H1 (cell line): ENCODE data around the gene CFAP92. TPM values are rescaled to one million over a fixed set of nuclear protein-coding genes. Genes with fewer than 3 reads are reported as not detected.
A peak's percentile ranks its signal among the peaks of the same experiment; 100 is the strongest.

Source experiments
- CTCF ChIA-PET: fragments of 300-600 bp; sonication (Branson Sonifier 250); formaldehyde crosslinking; loops from one replicate; lab custom pipeline; 2021; ENCODE audit not compliant: partially characterized antibody; lab: Charles Lee
- POLR2A ChIA-PET: fragments of 300-600 bp; sonication (Branson Sonifier 250); formaldehyde crosslinking; loops from one replicate; lab custom pipeline; 2021; ENCODE audit warnings: inconsistent platforms; ENCODE audit not compliant: partially characterized antibody; lab: Charles Lee
- DNase-seq, 2 experiments: peaks; one replicate each; pipeline versions ENCODE4 v3.0.0 to v3.0.0-alpha.2; 2010 to 2022; ENCODE audit warnings: low spot score in 2 of 2, low read depth in 1 of 2, mixed read lengths in 1 of 2
- FAIRE-seq: peaks from 2 replicates; lab custom pipeline; 2011; peaks lifted over from hg19 to GRCh38; lab: Jason Lieb, UNC
- H2AFZ ChIP-seq: 2 replicates; pipeline ENCODE4 v1.8.1; 2012; ENCODE audit warnings: low read length, inconsistent platforms
- H2AK5ac ChIP-seq: 2 replicates; pipeline ENCODE4 v1.6.1; 2013; ENCODE audit warnings: low read depth, low read length
- H2BK120ac ChIP-seq: replicated peaks from 2 replicates; pipeline ENCODE3; 2013; ENCODE audit warnings: low read depth, low read length, inconsistent platforms
- H2BK12ac ChIP-seq: 2 replicates; pipeline ENCODE4 v1.6.1; 2013; ENCODE audit warnings: low read depth, low read length
- H2BK15ac ChIP-seq: 2 replicates; pipeline ENCODE4 v1.6.1; 2013; ENCODE audit warnings: low read length
- H2BK20ac ChIP-seq: 2 replicates; pipeline ENCODE4 v1.6.1; 2013; ENCODE audit warnings: low read length
- H2BK5ac ChIP-seq: 2 replicates; pipeline ENCODE4 v1.6.1; 2013; ENCODE audit warnings: low read depth, low read length
- H3K14ac ChIP-seq: 2 replicates; pipeline ENCODE4 v1.6.1; 2013; ENCODE audit warnings: inconsistent platforms; ENCODE audit not compliant: insufficient read length
- H3K18ac ChIP-seq: 2 replicates; pipeline ENCODE4 v1.6.1; 2013; ENCODE audit warnings: low read length; ENCODE audit errors: extremely low read depth
- H3K23ac ChIP-seq: 2 replicates; pipeline ENCODE4 v1.6.1; 2013; ENCODE audit warnings: inconsistent platforms; ENCODE audit not compliant: insufficient read length
- H3K23me2 ChIP-seq: 2 replicates; pipeline ENCODE4 v1.6.1; 2013; ENCODE audit warnings: low read depth, low read length
- H3K27ac ChIP-seq: 2 replicates; pipeline ENCODE4 v1.6.1; 2011; ENCODE audit warnings: low read depth, low read length, inconsistent platforms
- H3K27me3 ChIP-seq, 4 experiments: replicated peaks in 1 of 4; 1 replicate in 1 of 4; 2 replicates in 3 of 4; pipeline versions ENCODE4 v1.6.1 to v1.8.1; 2011 to 2013; ENCODE audit warnings: low read length in 3 of 4, mild to moderate bottlenecking in 3 of 4, inconsistent platforms in 2 of 4, mixed read lengths in 2 of 4, moderate library complexity in 1 of 4; ENCODE audit not compliant: control insufficient read depth in 3 of 4, insufficient read depth in 3 of 4; ENCODE audit errors: extremely low read depth in 1 of 4
- H3K36me3 ChIP-seq, 4 experiments: 2 replicates each; pipeline versions ENCODE4 v1.6.1 to v1.8.1; 2011 to 2013; ENCODE audit warnings: mild to moderate bottlenecking in 4 of 4, low read length in 3 of 4, moderate library complexity in 2 of 4, control low read depth in 1 of 4, inconsistent platforms in 1 of 4; ENCODE audit not compliant: insufficient read depth in 4 of 4, control insufficient read depth in 2 of 4
- H3K4ac ChIP-seq: replicated peaks from 2 replicates; pipeline ENCODE3; 2013; ENCODE audit warnings: low read length, low read depth, mixed read lengths, inconsistent platforms; ENCODE audit not compliant: insufficient read length
- H3K4me1 ChIP-seq, 4 experiments: replicated peaks in 1 of 4; 1 replicate in 1 of 4; 2 replicates in 3 of 4; pipeline versions ENCODE4 v1.6.1 to v1.8.1; 2011 to 2013; ENCODE audit warnings: low read length in 3 of 4, inconsistent platforms in 2 of 4, mixed read lengths in 1 of 4; ENCODE audit not compliant: insufficient read depth in 4 of 4, control insufficient read depth in 3 of 4
- H3K4me2 ChIP-seq, 2 experiments: 2 replicates each; pipeline versions ENCODE4 v1.6.1 to v1.8.1; 2011 to 2013; ENCODE audit warnings: low read depth in 2 of 2, low read length in 2 of 2, control low read depth in 1 of 2, inconsistent platforms in 1 of 2, mild to moderate bottlenecking in 1 of 2; ENCODE audit not compliant: insufficient read depth in 1 of 2
- H3K4me3 ChIP-seq, 4 experiments: fragments of 200-600, 300-600 bp in 1 of 4; sonication (generic), shearing (Covaris generic), sonication (Bioruptor Twin) in 1 of 4; 2 replicates each; pipeline versions ENCODE4 v1.5.1 to v1.8.1; 2011 to 2016; ENCODE audit warnings: low read length in 4 of 4, low read depth in 3 of 4, control low read depth in 2 of 4, inconsistent platforms in 2 of 4, mild to moderate bottlenecking in 2 of 4, mixed read lengths in 1 of 4, moderate library complexity in 1 of 4; ENCODE audit not compliant: insufficient read depth in 2 of 4; ENCODE audit errors: extremely low read depth in 1 of 4
- H3K56ac ChIP-seq: replicated peaks from 2 replicates; pipeline ENCODE3; 2013; ENCODE audit warnings: low read depth, mild to moderate bottlenecking, mixed read lengths, low read length, inconsistent platforms; ENCODE audit not compliant: insufficient read length
- H3K79me1 ChIP-seq: 2 replicates; pipeline ENCODE4 v1.6.1; 2013; ENCODE audit warnings: low read depth, low read length, control low read depth
- H3K79me2 ChIP-seq, 2 experiments: 2 replicates each; pipeline versions ENCODE4 v1.6.1 to v1.8.1; 2012 to 2013; ENCODE audit warnings: low read length in 2 of 2, mild to moderate bottlenecking in 2 of 2, inconsistent platforms in 1 of 2; ENCODE audit not compliant: insufficient read depth in 2 of 2, control insufficient read depth in 1 of 2
- H3K9ac ChIP-seq, 4 experiments: replicated peaks in 1 of 4; 1 replicate in 1 of 4; 2 replicates in 3 of 4; pipeline versions ENCODE4 v1.6.1 to v1.8.1; 2011 to 2013; ENCODE audit warnings: low read depth in 3 of 4, low read length in 3 of 4, control low read depth in 2 of 4, mild to moderate bottlenecking in 2 of 4, moderate library complexity in 2 of 4, inconsistent platforms in 1 of 4; ENCODE audit errors: extremely low read depth in 1 of 4
- H3K9me3 ChIP-seq, 2 experiments: 2 replicates each; pipeline versions ENCODE4 v1.6.1 to v1.8.1; 2012 to 2013; ENCODE audit warnings: mild to moderate bottlenecking in 2 of 2, moderate library complexity in 2 of 2, control low read depth in 1 of 2, inconsistent platforms in 1 of 2, low read depth in 1 of 2, low read length in 1 of 2, mixed read lengths in 1 of 2; ENCODE audit not compliant: insufficient read depth in 2 of 2
- H4K20me1 ChIP-seq, 2 experiments: replicated peaks in 1 of 2; 2 replicates each; pipeline versions ENCODE3 to v1.8.1; 2011 to 2013; ENCODE audit warnings: inconsistent platforms in 2 of 2, low read length in 2 of 2, mild to moderate bottlenecking in 1 of 2; ENCODE audit not compliant: insufficient read depth in 2 of 2, control insufficient read depth in 1 of 2
- H4K5ac ChIP-seq: 2 replicates; pipeline ENCODE4 v1.6.1; 2013; ENCODE audit warnings: low read length, low read depth, mixed read lengths, inconsistent platforms; ENCODE audit not compliant: insufficient read length
- H4K8ac ChIP-seq: 2 replicates; pipeline ENCODE4 v1.8.0; 2013; ENCODE audit warnings: mild to moderate bottlenecking, moderate library complexity, low read length, inconsistent platforms; ENCODE audit not compliant: insufficient read depth; ENCODE audit errors: extremely low read depth
- H4K91ac ChIP-seq: replicated peaks from 2 replicates; pipeline ENCODE3; 2013; ENCODE audit warnings: low read length, mixed read lengths, inconsistent platforms; ENCODE audit not compliant: insufficient read length
- BCL11A ChIP-seq, 2 experiments: IDR thresholded peaks; one replicate each; pipeline ENCODE4 v1.6.1; 2011; ENCODE audit warnings: low read depth in 2 of 2, low read length in 2 of 2, mild to moderate bottlenecking in 2 of 2
- CHD2 ChIP-seq: IDR thresholded peaks from 2 replicates; pipeline ENCODE4 v1.6.1; 2012; ENCODE audit warnings: low read length, improper control_type of control experiment
- FOSL1 ChIP-seq: IDR thresholded peaks from 2 replicates; pipeline ENCODE4 v1.6.1; 2011; ENCODE audit warnings: mild to moderate bottlenecking, low read depth, low read length, moderate library complexity; ENCODE audit not compliant: insufficient read depth
- MAFK ChIP-seq: IDR thresholded peaks from 2 replicates; pipeline ENCODE4 v1.6.1; 2012; ENCODE audit warnings: low read depth, mild to moderate bottlenecking, improper control_type of control experiment, low read length
- RNF2 ChIP-seq: fragments of 200-900, 300-1000 bp; sonication (generic); IDR thresholded peaks from 2 replicates; pipeline ENCODE4 v1.7.1; 2016; ENCODE audit warnings: borderline replicate concordance, low read depth, mild to moderate bottlenecking, antibody characterized with exemption, low read length; ENCODE audit not compliant: poor library complexity, severe bottlenecking; ENCODE audit errors: missing control alignments
- SIX5 ChIP-seq: IDR thresholded peaks from 2 replicates; pipeline ENCODE4 v1.6.1; 2011; ENCODE audit warnings: mild to moderate bottlenecking, low read depth, low read length
- SP1 ChIP-seq: IDR thresholded peaks from 2 replicates; pipeline ENCODE4 v1.6.1; 2011; ENCODE audit warnings: low read depth, low read length
- SUZ12 ChIP-seq: fragments of 200-600 bp; sonication (generic); IDR thresholded peaks from 2 replicates; pipeline ENCODE4 v1.6.1; 2012; ENCODE audit warnings: mild to moderate bottlenecking, inconsistent platforms, low read length, moderate library complexity, mixed read lengths
- TBP ChIP-seq: IDR thresholded peaks from 2 replicates; pipeline ENCODE4 v1.6.1; 2011; ENCODE audit warnings: low read depth, low read length, improper control_type of control experiment
- TEAD4 ChIP-seq: IDR thresholded peaks from 2 replicates; pipeline ENCODE4 v1.6.1; 2012; ENCODE audit warnings: low read depth, low read length, inconsistent platforms, mixed read lengths
- WGBS, 2 experiments: shearing (Covaris generic) in 1 of 2; methylation state at CpG; one replicate each; pipeline versions ENCODE4 v1.1.6 to v1.1.7; 2013 to 2015; ENCODE audit warnings: low lambda C conversion rate in 2 of 2, mixed read lengths in 2 of 2, inconsistent platforms in 1 of 2, low coverage in 1 of 2, missing lambda C conversion rate in 1 of 2; ENCODE audit not compliant: insufficient replicate concordance in 2 of 2, insufficient coverage in 1 of 2, insufficient read length in 1 of 2; ENCODE audit errors: extremely low coverage in 1 of 2, missing lambda C conversion rate in 1 of 2; 5-methylcytosine and 5-hydroxymethylcytosine counted together
- polyA plus RNA-seq, 7 experiments: library from polyadenylated mRNA; depleted of rRNA in 3 of 7; stranded (reverse) in 5 of 7; unstranded in 2 of 7; fragments of >200 nt in 5 of 7; fragments of 200-250 nt in 2 of 7; gene quantifications; 1 replicate in 5 of 7; 2 replicates in 1 of 7; 4 replicates in 1 of 7; pipeline versions ENCODE4 v1.2.1 to v1.2.3, GENCODE V29; 2011 to 2013; ENCODE audit warnings: missing spikeins in 2 of 7, mixed read lengths in 2 of 7
- total RNA-seq: library from RNA; stranded (reverse); fragmentation: NEBNext Ultra II Directional; extraction: Animal tissue kit (Norgen Biotek cat#: 25700); gene quantifications from 2 replicates; pipeline ENCODE4 v1.2.1, GENCODE V29; 2021
- TF ChIP-seq, protein P1 (sequence below): IDR thresholded peaks from 2 replicates; pipeline ENCODE4 v1.6.1; 2012; ENCODE audit warnings: inconsistent platforms
- TF ChIP-seq, protein P2 (sequence below): IDR thresholded peaks from 2 replicates; pipeline ENCODE4 v1.6.1; 2012; ENCODE audit warnings: inconsistent platforms

CFAP92 gene
- total and polyA plus RNA-seq, 2 of the 8 experiments (the other 6 are each of a cell fraction or from before 2014, with no cell fraction given) = 0.77 to 2.0 TPM

GRCh38 chr3:129003578-129004112, 9.8 kb upstream of the CFAP92 start:
- no peak overlapping the region for H4K5ac ChIP-seq
- no peak overlapping the region for H2BK15ac ChIP-seq
- no peak overlapping the region for H3K9ac ChIP-seq
- no peak overlapping the region for H2BK5ac ChIP-seq
- DNase-seq (no peak), FAIRE-seq (no peak)
- H3K23ac ChIP-seq = no peak overlapping the region
- H3K18ac ChIP-seq = 0 out of 2 replicates have a peak overlapping the region, but pooled peaks have one; percentile 82
- no peaks in the 10 kb centered on the region for H3K79me1 ChIP-seq
- peaks cover 21% of the 10 kb centered on the region; the same call in 1 of the 2 replicates for H3K23me2 ChIP-seq
- H3K4me2 ChIP-seq = peak overlapping the region; percentile 68 to 72
- H3K4me1 ChIP-seq = peaks cover 4 to 19% (median 13%) of the 10 kb centered on the region in 4 experiments
- no peak overlapping the region for H3K14ac ChIP-seq
- H3K27me3 ChIP-seq = peaks cover 52 to 70% (median 58%) of the 10 kb centered on the region in 4 experiments
- H4K8ac ChIP-seq = peak overlapping the region; percentile 36
- no peak overlapping the region for H4K91ac ChIP-seq
- H4K20me1 ChIP-seq = peaks cover 2 to 9% of the 10 kb centered on the region in 2 experiments
- CTCF ChIA-PET = interaction anchor here (0.8 to 6.0 kb wide), 8 partner anchors 9 to 115 kb away, joined by 3 to 40 read pairs (median 5); partner anchors contain the start of gene CFAP92
- H3K9me3 ChIP-seq = no peaks in the 10 kb centered on the region
- H2BK20ac ChIP-seq = no peak overlapping the region
- H3K4ac ChIP-seq = no peak overlapping the region
- WGBS, 2 experiments = 10% methylated on average over 47 of the region's 55 CpGs; no CpG with 5 or more reads in 1 of the 2 experiments
- H3K4me3 ChIP-seq = peak overlapping the region in 3 of 4 experiments; percentile 4 to 50 (median 24); a peak in 6 of 8 replicates
- POLR2A ChIA-PET = interaction anchor here (0.7 to 4.4 kb wide), 4 partner anchors 9 to 24 kb away, joined by 3 to 13 read pairs (median 4); partner anchors contain the start of gene CFAP92
- peaks cover 0 to 13% (median 0%) of the 10 kb centered on the region in 4 experiments; a peak in 1 of 8 replicates for H3K36me3 ChIP-seq
- H2BK12ac ChIP-seq = peak overlapping the region; percentile 28; the same call in 1 of the 2 replicates
- no peak overlapping the region for H3K56ac ChIP-seq
- no peak overlapping the region for H2BK120ac ChIP-seq
- no peak overlapping the region for H3K27ac ChIP-seq
- peak overlapping the region; percentile 89; the same call in 1 of the 2 replicates for H2AFZ ChIP-seq
- no peaks in the 10 kb centered on the region for H3K79me2 ChIP-seq
- no peak overlapping the region for H2AK5ac ChIP-seq
- no peak for TF ChIP-seq SIX5
- no peak for TF ChIP-seq CHD2
- peak; percentile 19 for TF ChIP-seq RNF2
- no peak for TF ChIP-seq BCL11A (IDR thresholded peaks at IDR 0.05; ENCODE audit: low read depth in 2 of 2, low read length in 2 of 2)
- TF ChIP-seq TBP = no peak
- TF ChIP-seq SP1 = no peak
- TF ChIP-seq SUZ12 = peak; percentile 36
- TF ChIP-seq, protein P1, sequence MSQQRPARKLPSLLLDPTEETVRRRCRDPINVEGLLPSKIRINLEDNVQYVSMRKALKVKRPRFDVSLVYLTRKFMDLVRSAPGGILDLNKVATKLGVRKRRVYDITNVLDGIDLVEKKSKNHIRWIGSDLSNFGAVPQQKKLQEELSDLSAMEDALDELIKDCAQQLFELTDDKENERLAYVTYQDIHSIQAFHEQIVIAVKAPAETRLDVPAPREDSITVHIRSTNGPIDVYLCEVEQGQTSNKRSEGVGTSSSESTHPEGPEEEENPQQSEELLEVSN = peak; percentile 63
- no peak for TF ChIP-seq MAFK
- TF ChIP-seq, protein P2, sequence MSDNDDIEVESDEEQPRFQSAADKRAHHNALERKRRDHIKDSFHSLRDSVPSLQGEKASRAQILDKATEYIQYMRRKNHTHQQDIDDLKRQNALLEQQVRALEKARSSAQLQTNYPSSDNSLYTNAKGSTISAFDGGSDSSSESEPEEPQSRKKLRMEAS = peak; percentile 89
- no peak for TF ChIP-seq TEAD4
- 0 out of 2 replicates have a peak, but pooled peaks have one; percentile 44 for TF ChIP-seq FOSL1
